ENCODE data around the gene DAD1. TPM values are rescaled to one million over a fixed set of nuclear protein-coding genes. Genes with fewer than 3 reads are reported as not detected.
"Not testable (repeated sequence)": the region's sequence is repeated elsewhere in the genome, so short reads cannot be mapped to it uniquely, and the experiment has no call there.

The DAD1 gene
- total RNA-seq, 1 donor from 2014 or later, result 185 TPM

DNA sequence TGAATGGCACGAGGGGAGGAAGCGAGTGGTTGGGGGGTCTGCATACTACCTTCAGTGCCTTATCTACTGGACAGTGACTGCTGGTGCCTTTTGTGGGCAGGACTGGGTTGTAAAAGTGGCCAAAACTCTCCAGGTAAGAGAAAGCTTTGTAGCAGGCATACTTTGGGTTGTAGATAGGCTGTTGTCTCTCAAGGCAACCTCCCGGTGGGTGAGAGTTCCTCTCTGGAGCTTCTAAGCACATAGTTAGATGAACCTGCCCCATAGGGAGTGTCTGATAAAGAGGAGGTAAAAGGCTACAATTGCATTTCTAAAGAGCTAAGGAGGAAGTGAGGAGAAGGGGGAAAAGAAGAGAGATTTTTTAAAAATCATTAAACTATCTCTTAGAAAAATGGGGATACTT is 4.2 kb upstream of the DAD1 start:
- no peak for DNase-seq (ENCODE audit: low spot score)
- Histone ChIP-seq H3F3A (ENCODE audit: low read depth) (peaks cover 16% of the 10 kb centered on the region), H2AFZ (replicated peaks) (no peak overlapping the region), H3K79me2 (ENCODE audit: low read depth) (peaks cover 8% of the 10 kb centered on the region), H4K20me1 (ENCODE audit: low read depth) (no peaks in the 10 kb centered on the region), H3K27me3 (no peaks in the 10 kb centered on the region), H3K4me3 (no peak overlapping the region), H3K9ac (no peak overlapping the region), H3K27ac (no peak overlapping the region), H3K36me3 (no peaks in the 10 kb centered on the region), H3K4me1 (peaks cover 8% of the 10 kb centered on the region), H3K9me3 (ENCODE audit: low read depth) (no peaks in the 10 kb centered on the region), H3K4me2 (no peak overlapping the region)
- Mint-ChIP-seq H3K4me1 (peaks cover 14% of the 10 kb centered on the region), H3K4me3 (no peak overlapping the region), H3K9me3 (no peaks in the 10 kb centered on the region), H3K36me3 (no peaks in the 10 kb centered on the region), H3K27me3 (ENCODE audit: insufficient read depth, low read depth) (peaks cover 6% of the 10 kb centered on the region), H3K27ac (no peak overlapping the region)
- TF ChIP-seq EZH2 (IDR thresholded peaks at IDR 0.05) (no peak), EZH2phosphoT487 (IDR thresholded peaks at IDR 0.05) (no peak)
- TF ChIP-seq, protein P1, sequence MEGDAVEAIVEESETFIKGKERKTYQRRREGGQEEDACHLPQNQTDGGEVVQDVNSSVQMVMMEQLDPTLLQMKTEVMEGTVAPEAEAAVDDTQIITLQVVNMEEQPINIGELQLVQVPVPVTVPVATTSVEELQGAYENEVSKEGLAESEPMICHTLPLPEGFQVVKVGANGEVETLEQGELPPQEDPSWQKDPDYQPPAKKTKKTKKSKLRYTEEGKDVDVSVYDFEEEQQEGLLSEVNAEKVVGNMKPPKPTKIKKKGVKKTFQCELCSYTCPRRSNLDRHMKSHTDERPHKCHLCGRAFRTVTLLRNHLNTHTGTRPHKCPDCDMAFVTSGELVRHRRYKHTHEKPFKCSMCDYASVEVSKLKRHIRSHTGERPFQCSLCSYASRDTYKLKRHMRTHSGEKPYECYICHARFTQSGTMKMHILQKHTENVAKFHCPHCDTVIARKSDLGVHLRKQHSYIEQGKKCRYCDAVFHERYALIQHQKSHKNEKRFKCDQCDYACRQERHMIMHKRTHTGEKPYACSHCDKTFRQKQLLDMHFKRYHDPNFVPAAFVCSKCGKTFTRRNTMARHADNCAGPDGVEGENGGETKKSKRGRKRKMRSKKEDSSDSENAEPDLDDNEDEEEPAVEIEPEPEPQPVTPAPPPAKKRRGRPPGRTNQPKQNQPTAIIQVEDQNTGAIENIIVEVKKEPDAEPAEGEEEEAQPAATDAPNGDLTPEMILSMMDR (IDR thresholded peaks at IDR 0.05), result no peak

DNA sequence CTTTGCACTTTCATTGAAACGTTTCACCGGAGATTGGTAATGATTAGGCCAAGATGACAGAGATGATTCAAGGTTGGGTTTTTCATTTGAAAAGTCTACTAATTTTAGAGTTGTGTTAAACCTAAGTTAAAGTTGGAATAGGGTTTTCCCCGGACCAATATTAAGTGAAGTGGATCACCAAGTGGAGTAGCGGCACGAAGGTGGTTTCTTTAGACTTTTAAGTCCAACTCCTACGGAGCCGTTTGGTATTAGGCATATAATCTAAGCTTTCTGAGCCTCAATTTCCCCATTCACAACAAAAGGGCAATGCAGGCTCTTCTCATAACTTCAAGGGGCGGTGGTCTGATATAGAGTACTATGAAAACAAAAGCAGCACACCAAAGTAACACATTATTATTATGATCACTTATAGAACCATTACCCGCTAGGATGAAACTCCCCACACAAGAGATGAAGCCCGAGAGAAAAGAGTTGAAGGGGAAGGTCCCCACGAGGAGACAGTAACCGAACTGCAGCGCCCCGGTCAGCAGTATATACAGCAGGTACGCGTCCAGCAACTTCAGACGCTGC is 413 bp downstream of the DAD1 start:
- TF ChIP-seq, protein P1 (IDR thresholded peaks at IDR 0.05), result no peak
- TF ChIP-seq EZH2 (IDR thresholded peaks at IDR 0.05), result no peak
- no peak for TF ChIP-seq EZH2phosphoT487 (IDR thresholded peaks at IDR 0.05)
- no peaks in the 10 kb centered on the region for H3K9me3 ChIP-seq (ENCODE audit: low read depth)
- no peak overlapping the region for H3K27ac ChIP-seq
- peaks cover 54% of the 10 kb centered on the region for H3K79me2 ChIP-seq (ENCODE audit: low read depth)
- H3K27ac Mint-ChIP-seq, result peak overlapping the region; percentile 58
- peaks cover 32% of the 10 kb centered on the region for H3K4me1 Mint-ChIP-seq
- H2AFZ ChIP-seq (replicated peaks), result peak overlapping the region; percentile 54
- H3K4me3 ChIP-seq, result peak overlapping the region; percentile 82
- peaks cover 9% of the 10 kb centered on the region for H3K36me3 Mint-ChIP-seq
- H3K27me3 Mint-ChIP-seq (ENCODE audit: insufficient read depth, low read depth), result peaks cover 2% of the 10 kb centered on the region
- peak overlapping the region; percentile 96 for H3K4me2 ChIP-seq
- peaks cover 5% of the 10 kb centered on the region for H3K4me1 ChIP-seq
- peaks cover 7% of the 10 kb centered on the region for H3F3A ChIP-seq (ENCODE audit: low read depth)
- H4K20me1 ChIP-seq (ENCODE audit: low read depth), result peaks cover 21% of the 10 kb centered on the region
- H3K36me3 ChIP-seq, result no peaks in the 10 kb centered on the region
- no peaks in the 10 kb centered on the region for H3K27me3 ChIP-seq
- H3K9me3 Mint-ChIP-seq, result no peaks in the 10 kb centered on the region
- DNase-seq (ENCODE audit: low spot score), result no peak
- H3K9ac ChIP-seq, result peak overlapping the region; percentile 83
- H3K4me3 Mint-ChIP-seq, result peak overlapping the region; percentile 98

DNA sequence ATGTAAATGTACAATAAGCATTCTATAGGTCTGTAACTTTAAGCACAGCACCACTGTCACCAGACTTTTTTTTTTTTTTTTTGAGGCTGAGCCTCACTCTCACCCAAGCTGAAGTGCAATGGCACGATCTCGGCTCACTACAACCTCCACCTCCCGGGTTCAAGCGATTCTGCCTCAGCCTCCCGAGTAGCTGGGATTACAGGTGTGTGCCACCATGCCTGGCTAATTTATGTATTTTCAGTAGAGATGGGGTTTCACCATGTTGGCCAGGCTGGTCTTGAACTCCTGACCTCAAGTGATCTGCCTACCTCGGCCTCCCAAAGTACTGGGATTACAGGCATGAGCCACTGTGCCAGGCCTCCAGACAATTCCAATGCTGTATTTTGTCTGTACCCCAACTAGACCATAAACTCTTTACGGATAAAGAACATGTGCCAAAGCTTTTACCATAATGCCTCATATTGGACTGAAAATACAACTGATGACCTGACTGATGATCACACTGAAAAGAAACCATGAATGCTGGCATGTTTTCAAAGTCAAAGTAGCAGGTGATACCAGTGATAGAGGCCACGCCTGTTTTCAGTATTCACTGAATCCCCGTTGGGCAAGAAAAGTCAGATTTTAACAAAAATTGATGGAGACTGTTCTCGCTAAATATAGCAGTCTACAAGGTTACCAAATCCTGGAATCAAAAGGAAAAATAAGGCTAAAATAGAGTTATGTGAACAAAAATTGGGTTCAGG is 1.2 kb downstream of the DAD1 start:
- not testable (repeated sequence) for H3K36me3 ChIP-seq; H3K27me3 ChIP-seq; H2AFZ ChIP-seq (replicated peaks); H3K9me3 Mint-ChIP-seq; H3K9me3 ChIP-seq (ENCODE audit: low read depth); H3K27ac ChIP-seq; H3K27me3 Mint-ChIP-seq (ENCODE audit: insufficient read depth, low read depth); H3K27ac Mint-ChIP-seq; H3K36me3 Mint-ChIP-seq; DNase-seq (ENCODE audit: low spot score); H3F3A ChIP-seq (ENCODE audit: low read depth); H3K4me1 ChIP-seq
- peaks cover 61% of the 10 kb centered on the region for H3K79me2 ChIP-seq (ENCODE audit: low read depth)
- H4K20me1 ChIP-seq (ENCODE audit: low read depth), result peaks cover 21% of the 10 kb centered on the region
- peak overlapping the region; percentile 96 for H3K4me2 ChIP-seq
- Mint-ChIP-seq H3K4me3 (peak overlapping the region; percentile 98), H3K4me1 (peaks cover 32% of the 10 kb centered on the region)
- peak overlapping the region; percentile 82 for H3K4me3 ChIP-seq
- H3K9ac ChIP-seq, result peak overlapping the region; percentile 83

DNA sequence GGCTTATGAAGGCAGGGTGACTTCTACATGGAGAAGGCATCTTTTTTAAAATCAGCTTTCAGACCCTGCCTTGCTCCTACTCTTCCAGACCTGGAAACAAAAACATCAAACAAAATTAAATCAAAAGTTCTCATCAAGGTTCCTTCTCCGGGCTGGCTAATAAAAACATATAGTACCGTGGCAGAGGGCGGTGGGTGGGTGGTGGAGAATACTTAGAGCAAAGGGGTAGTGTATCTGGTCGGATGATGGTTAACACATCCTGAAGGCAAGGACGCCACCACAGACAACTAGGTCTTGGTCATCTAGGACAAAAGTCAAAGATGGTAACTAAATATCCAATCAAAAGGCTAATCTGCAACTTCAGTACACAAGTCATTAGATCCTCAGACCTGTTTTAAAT is 1.8 kb downstream of the DAD1 start:
- H3K27me3 ChIP-seq, result no peaks in the 10 kb centered on the region
- peaks cover 5% of the 10 kb centered on the region for H3K4me1 ChIP-seq
- TF ChIP-seq, protein P1 (IDR thresholded peaks at IDR 0.05), result no peak
- TF ChIP-seq EZH2 (IDR thresholded peaks at IDR 0.05) (no peak), EZH2phosphoT487 (IDR thresholded peaks at IDR 0.05) (no peak)
- H3K9me3 ChIP-seq (ENCODE audit: low read depth), result no peaks in the 10 kb centered on the region
- peak overlapping the region; percentile 60 for H3K4me3 Mint-ChIP-seq
- H3K9ac ChIP-seq, result no peak overlapping the region
- H3K27me3 Mint-ChIP-seq (ENCODE audit: insufficient read depth, low read depth), result peaks cover 2% of the 10 kb centered on the region
- H2AFZ ChIP-seq (replicated peaks), result no peak overlapping the region
- peaks cover 21% of the 10 kb centered on the region for H4K20me1 ChIP-seq (ENCODE audit: low read depth)
- peaks cover 67% of the 10 kb centered on the region for H3K79me2 ChIP-seq (ENCODE audit: low read depth)
- no peaks in the 10 kb centered on the region for H3K9me3 Mint-ChIP-seq
- no peak overlapping the region for H3K27ac Mint-ChIP-seq
- H3K4me1 Mint-ChIP-seq, result peaks cover 32% of the 10 kb centered on the region
- no peak overlapping the region for H3K27ac ChIP-seq
- peaks cover 9% of the 10 kb centered on the region for H3K36me3 Mint-ChIP-seq
- no peak overlapping the region for H3K4me3 ChIP-seq
- H3F3A ChIP-seq (ENCODE audit: low read depth), result peaks cover 7% of the 10 kb centered on the region
- H3K4me2 ChIP-seq, result peak overlapping the region; percentile 96
- no peaks in the 10 kb centered on the region for H3K36me3 ChIP-seq
- DNase-seq (ENCODE audit: low spot score), result no peak

Measured in neural progenitor cell (in vitro differentiated cells).